Fibroblast of lung (primary cell): ENCODE results near the gene RPRD1B. TPM values are rescaled to one million over a fixed set of nuclear protein-coding genes. Genes with fewer than 3 reads are reported as not detected.

ENCODE experiments used
- DNase-seq, 2 donors: peaks; one replicate each; pipeline versions ENCODE4 v3.0.0 to v3.0.0-alpha.2; 2010; ENCODE audit warnings: low read depth in 2 of 2
- H2AFZ ChIP-seq: 2 replicates; pipeline ENCODE4 v1.5.1; 2012; ENCODE audit warnings: low read length, control low read depth, inconsistent platforms
- H3K27ac ChIP-seq: 2 replicates; pipeline ENCODE4 v1.5.1; 2011; ENCODE audit warnings: low read length, control low read depth; ENCODE audit not compliant: insufficient read depth
- H3K27me3 ChIP-seq: 2 replicates; pipeline ENCODE4 v1.5.1; 2011; ENCODE audit warnings: mild to moderate bottlenecking, low read length; ENCODE audit not compliant: control insufficient read depth, insufficient read depth
- H3K36me3 ChIP-seq: 2 replicates; pipeline ENCODE4 v1.5.1; 2011; ENCODE audit warnings: low read length; ENCODE audit not compliant: control insufficient read depth, insufficient read depth
- H3K4me1 ChIP-seq: 2 replicates; pipeline ENCODE4 v1.5.1; 2011; ENCODE audit warnings: low read length; ENCODE audit not compliant: control insufficient read depth, insufficient read depth; ENCODE audit errors: extremely low read depth
- H3K4me2 ChIP-seq: 2 replicates; pipeline ENCODE4 v1.5.1; 2011; ENCODE audit warnings: low read length, control low read depth; ENCODE audit not compliant: insufficient read depth; ENCODE audit errors: extremely low read depth
- H3K4me3 ChIP-seq, 4 experiments: fragments of 200-600 bp in 1 of 4; sonication (generic) in 1 of 4; replicated peaks in 1 of 4; 2 replicates each; pipeline ENCODE4 v1.5.1; 2011 to 2016; ENCODE audit warnings: low read length in 4 of 4, low read depth in 3 of 4, mild to moderate bottlenecking in 3 of 4, control low read depth in 2 of 4, inconsistent platforms in 1 of 4, mixed read lengths in 1 of 4; ENCODE audit not compliant: insufficient read depth in 1 of 4; ENCODE audit errors: control extremely low read depth in 1 of 4
- H3K79me2 ChIP-seq: 2 replicates; pipeline ENCODE4 v1.5.1; 2012; ENCODE audit warnings: mild to moderate bottlenecking, low read length, inconsistent platforms; ENCODE audit not compliant: control insufficient read depth, insufficient read depth
- H3K9ac ChIP-seq: 2 replicates; pipeline ENCODE4 v1.5.1; 2011; ENCODE audit warnings: mild to moderate bottlenecking, low read length, control low read depth; ENCODE audit not compliant: insufficient read depth
- H3K9me3 ChIP-seq: 2 replicates; pipeline ENCODE4 v1.5.1; 2012; ENCODE audit warnings: low read depth, low read length; ENCODE audit not compliant: control insufficient read depth, insufficient read depth
- H4K20me1 ChIP-seq: 2 replicates; pipeline ENCODE4 v1.5.1; 2011; ENCODE audit warnings: low read length; ENCODE audit not compliant: control insufficient read depth, insufficient read depth; ENCODE audit errors: extremely low read depth
- EZH2 ChIP-seq: IDR thresholded peaks from 2 replicates; pipeline ENCODE4 v1.5.1; 2012; ENCODE audit warnings: low read length, control low read depth, mild to moderate bottlenecking; ENCODE audit errors: missing control alignments
- polyA plus RNA-seq, 2 donors: library from polyadenylated mRNA; depleted of rRNA in 1 of 2; stranded (reverse) in 1 of 2; unstranded in 1 of 2; fragments of >200 nt; gene quantifications; 2 replicates each; pipeline ENCODE4 v1.2.1, GENCODE V29; 2011 to 2012; ENCODE audit warnings: missing spikeins in 1 of 2
- total RNA-seq: library from RNA; depleted of rRNA; stranded (reverse); fragments of >200 nt; gene quantifications from 2 replicates; pipeline ENCODE4 v1.2.1, GENCODE V29; 2014
- TF ChIP-seq, protein P1 (sequence below), 2 donors: IDR thresholded peaks in 1 of 2; conservative IDR thresholded peaks in 1 of 2; 1 replicate in 1 of 2; 2 replicates in 1 of 2; pipeline ENCODE4 v1.5.1; 2011 to 2012; ENCODE audit warnings: low read length in 2 of 2, control low read depth in 1 of 2, inconsistent platforms in 1 of 2, low read depth in 1 of 2, mild to moderate bottlenecking in 1 of 2

Gene RPRD1B
- total and polyA plus RNA-seq, 2 donors (not counting 1 experiment from before 2014, with no cell fraction given): 23.8 to 23.9 TPM

DNA sequence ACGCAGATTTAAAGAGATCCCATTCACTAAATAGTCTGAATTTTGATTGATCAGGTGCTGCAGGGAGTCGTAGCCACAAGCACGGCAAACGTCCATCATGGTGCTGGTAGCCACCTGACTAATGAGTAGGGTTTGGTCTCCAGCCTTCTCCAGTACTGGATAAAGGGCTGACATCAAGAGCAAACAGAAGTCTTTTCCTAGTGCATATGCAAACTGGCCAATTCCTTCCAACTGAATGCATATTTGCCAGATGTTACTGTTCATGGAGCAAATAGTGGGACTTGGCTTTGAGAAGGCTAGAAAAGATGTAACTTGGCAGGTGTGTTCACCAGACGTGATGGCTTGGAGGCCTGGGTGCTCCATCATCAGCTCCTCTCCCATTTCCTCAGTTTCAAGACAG is 21.9 kb upstream of the RPRD1B start:
- H3K27ac ChIP-seq: no peak overlapping the region
- DNase-seq: no peak
- TF ChIP-seq EZH2: no peak
- TF ChIP-seq, protein P1, sequence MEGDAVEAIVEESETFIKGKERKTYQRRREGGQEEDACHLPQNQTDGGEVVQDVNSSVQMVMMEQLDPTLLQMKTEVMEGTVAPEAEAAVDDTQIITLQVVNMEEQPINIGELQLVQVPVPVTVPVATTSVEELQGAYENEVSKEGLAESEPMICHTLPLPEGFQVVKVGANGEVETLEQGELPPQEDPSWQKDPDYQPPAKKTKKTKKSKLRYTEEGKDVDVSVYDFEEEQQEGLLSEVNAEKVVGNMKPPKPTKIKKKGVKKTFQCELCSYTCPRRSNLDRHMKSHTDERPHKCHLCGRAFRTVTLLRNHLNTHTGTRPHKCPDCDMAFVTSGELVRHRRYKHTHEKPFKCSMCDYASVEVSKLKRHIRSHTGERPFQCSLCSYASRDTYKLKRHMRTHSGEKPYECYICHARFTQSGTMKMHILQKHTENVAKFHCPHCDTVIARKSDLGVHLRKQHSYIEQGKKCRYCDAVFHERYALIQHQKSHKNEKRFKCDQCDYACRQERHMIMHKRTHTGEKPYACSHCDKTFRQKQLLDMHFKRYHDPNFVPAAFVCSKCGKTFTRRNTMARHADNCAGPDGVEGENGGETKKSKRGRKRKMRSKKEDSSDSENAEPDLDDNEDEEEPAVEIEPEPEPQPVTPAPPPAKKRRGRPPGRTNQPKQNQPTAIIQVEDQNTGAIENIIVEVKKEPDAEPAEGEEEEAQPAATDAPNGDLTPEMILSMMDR (conservative IDR thresholded peaks at IDR 0.05 in 1 of 2, IDR thresholded peaks at IDR 0.05 in 1 of 2; ENCODE audit: low read depth in 1 of 2, low read length in 2 of 2): no peak
- no peak overlapping the region for H3K9ac ChIP-seq
- no peaks in the 10 kb centered on the region for H4K20me1 ChIP-seq
- H2AFZ ChIP-seq: no peak overlapping the region
- peaks cover 8% of the 10 kb centered on the region for H3K36me3 ChIP-seq
- no peaks in the 10 kb centered on the region for H3K79me2 ChIP-seq
- H3K27me3 ChIP-seq: no peaks in the 10 kb centered on the region
- no peaks in the 10 kb centered on the region for H3K4me1 ChIP-seq
- H3K9me3 ChIP-seq: no peaks in the 10 kb centered on the region
- H3K4me2 ChIP-seq: no peak overlapping the region
- no peak overlapping the region for H3K4me3 ChIP-seq

GRCh38 chr20:38012332-38012731 is 21.2 kb upstream of the RPRD1B start:
- H4K20me1 ChIP-seq: no peaks in the 10 kb centered on the region
- no peaks in the 10 kb centered on the region for H3K79me2 ChIP-seq
- no peak overlapping the region for H3K9ac ChIP-seq
- no peak overlapping the region for H3K4me3 ChIP-seq
- no peak overlapping the region for H3K4me2 ChIP-seq
- no peaks in the 10 kb centered on the region for H3K9me3 ChIP-seq
- peaks cover 8% of the 10 kb centered on the region for H3K36me3 ChIP-seq
- no peak overlapping the region for H3K27ac ChIP-seq
- H3K4me1 ChIP-seq: no peaks in the 10 kb centered on the region
- DNase-seq: no peak
- TF ChIP-seq, protein P1 (conservative IDR thresholded peaks at IDR 0.05 in 1 of 2, IDR thresholded peaks at IDR 0.05 in 1 of 2; ENCODE audit: low read depth in 1 of 2, low read length in 2 of 2): no peak
- no peak for TF ChIP-seq EZH2
- no peak overlapping the region for H2AFZ ChIP-seq
- no peaks in the 10 kb centered on the region for H3K27me3 ChIP-seq

DNA sequence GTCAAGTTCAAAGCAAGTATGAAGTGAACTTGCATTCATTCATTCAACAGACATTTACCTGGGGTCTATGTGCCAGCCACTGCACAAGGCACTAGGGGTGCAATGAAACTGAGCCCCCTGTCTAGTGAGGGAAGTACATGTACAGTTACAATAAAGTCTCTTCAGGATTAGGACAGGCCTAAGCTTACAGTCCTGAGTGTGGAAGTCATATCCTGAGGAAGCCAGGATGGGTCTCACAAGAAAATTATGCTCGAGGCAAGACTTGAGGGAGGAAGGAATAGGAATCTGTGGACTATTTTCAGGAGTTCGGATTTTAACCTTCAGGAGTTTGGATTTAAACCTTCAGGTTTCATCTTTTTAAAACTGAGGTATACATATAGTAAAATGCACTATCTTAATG is 19.7 kb upstream of the RPRD1B start:
- H3K79me2 ChIP-seq: no peaks in the 10 kb centered on the region
- no peaks in the 10 kb centered on the region for H3K4me1 ChIP-seq
- peaks cover 9% of the 10 kb centered on the region for H3K36me3 ChIP-seq
- H3K4me3 ChIP-seq: no peak overlapping the region
- no peak overlapping the region for H2AFZ ChIP-seq
- no peaks in the 10 kb centered on the region for H3K27me3 ChIP-seq
- no peak overlapping the region for H3K9ac ChIP-seq
- TF ChIP-seq, protein P1 (conservative IDR thresholded peaks at IDR 0.05 in 1 of 2, IDR thresholded peaks at IDR 0.05 in 1 of 2; ENCODE audit: low read depth in 1 of 2, low read length in 2 of 2): no peak
- TF ChIP-seq EZH2: no peak
- H3K4me2 ChIP-seq: no peak overlapping the region
- H3K9me3 ChIP-seq: no peaks in the 10 kb centered on the region
- no peak for DNase-seq
- H4K20me1 ChIP-seq: no peaks in the 10 kb centered on the region
- no peak overlapping the region for H3K27ac ChIP-seq
